ENCODE measurements around the gene LPO.

The LPO gene

GRCh38 chr17:58247511-58248363, 9.4 kb downstream of the LPO start:
- TF ChIP-seq REST (IDR thresholded peaks at IDR 0.05; ENCODE audit: insufficient read depth in 1 of 2, low read depth in 2 of 2, low read length in 2 of 2) (no peak), FOXP2 (optimal IDR thresholded peaks at IDR 0.05; ENCODE audit: borderline replicate concordance, extremely low read depth, extremely low read length, insufficient read depth) (no peak), SIN3A (IDR thresholded peaks at IDR 0.05; ENCODE audit: borderline replicate concordance, insufficient read depth, low read length) (no peak), POLR2AphosphoS5 (IDR thresholded peaks at IDR 0.05; ENCODE audit: low read depth, low read length) (no peak), TAF1 (IDR thresholded peaks at IDR 0.05; ENCODE audit: borderline replicate concordance, insufficient read depth, low read length) (no peak)

DNA sequence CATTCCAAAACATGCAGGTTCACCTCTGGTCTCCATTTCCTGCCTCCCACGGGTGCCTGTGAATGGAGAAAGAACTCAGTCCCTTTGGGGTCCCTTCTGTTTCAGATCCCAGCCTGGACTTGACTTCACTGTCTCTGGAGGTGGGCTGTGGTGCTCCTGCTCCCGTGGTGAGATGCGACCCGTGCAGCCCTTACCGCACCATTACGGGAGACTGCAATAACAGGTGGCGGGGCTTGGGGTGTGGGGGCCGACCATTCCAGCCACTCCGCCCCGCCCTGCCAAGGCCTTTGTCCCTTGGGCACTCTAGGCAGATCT, 10.5 kb downstream of the LPO start:
- TF ChIP-seq TAF1 (IDR thresholded peaks at IDR 0.05; ENCODE audit: borderline replicate concordance, insufficient read depth, low read length): no peak
- TF ChIP-seq SIN3A (IDR thresholded peaks at IDR 0.05; ENCODE audit: borderline replicate concordance, insufficient read depth, low read length): no peak
- TF ChIP-seq REST (IDR thresholded peaks at IDR 0.05; ENCODE audit: insufficient read depth in 1 of 2, low read depth in 2 of 2, low read length in 2 of 2): no peak
- no peak for TF ChIP-seq FOXP2 (optimal IDR thresholded peaks at IDR 0.05; ENCODE audit: borderline replicate concordance, extremely low read depth, extremely low read length, insufficient read depth)

DNA sequence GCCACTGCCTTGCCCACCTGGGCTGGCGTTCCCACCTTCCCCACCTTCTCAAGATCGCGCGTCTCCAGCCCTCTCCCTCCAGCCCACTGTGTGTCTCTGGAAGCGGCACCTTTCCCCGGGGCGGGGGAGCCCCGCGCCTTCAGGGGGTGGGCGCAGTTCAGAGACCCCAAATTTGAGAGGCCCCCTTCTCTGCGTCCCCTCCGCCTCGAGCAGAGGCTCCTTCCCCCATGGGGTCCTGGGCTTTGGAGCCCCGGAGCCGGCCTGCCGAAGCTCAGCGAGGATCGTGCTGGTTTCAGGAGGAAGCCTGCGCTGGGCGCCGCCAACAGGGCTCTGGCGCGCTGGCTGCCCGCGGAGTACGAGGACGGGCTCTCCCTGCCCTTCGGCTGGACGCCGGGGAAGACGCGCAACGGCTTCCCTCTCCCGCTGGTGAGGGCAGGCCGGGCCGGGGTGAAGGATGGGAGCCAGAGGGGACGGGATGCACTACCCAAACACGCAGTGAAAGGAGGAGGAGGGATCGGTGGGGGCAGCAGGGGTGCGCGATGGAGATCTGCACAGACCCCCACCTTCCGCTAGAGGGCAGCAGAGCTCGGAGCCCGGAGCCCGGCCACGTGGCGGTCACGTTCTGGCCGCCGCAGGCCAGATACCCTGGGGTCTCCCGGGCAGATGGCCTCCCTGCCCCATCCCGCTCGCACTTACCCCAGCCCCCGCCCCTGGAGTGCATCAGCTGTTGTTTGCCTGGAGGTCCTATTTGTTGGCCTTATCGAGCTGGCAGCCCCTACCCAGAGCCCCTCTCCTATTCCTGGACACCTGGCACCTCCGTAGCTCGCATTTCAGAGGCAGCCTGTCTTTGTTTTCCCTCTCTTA, 11.1 kb downstream of the LPO start:
- TF ChIP-seq FOXP2 (optimal IDR thresholded peaks at IDR 0.05; ENCODE audit: borderline replicate concordance, extremely low read depth, extremely low read length, insufficient read depth): no peak
- no peak for TF ChIP-seq TAF1 (IDR thresholded peaks at IDR 0.05; ENCODE audit: borderline replicate concordance, insufficient read depth, low read length)
- TF ChIP-seq REST (IDR thresholded peaks at IDR 0.05; ENCODE audit: insufficient read depth in 1 of 2, low read depth in 2 of 2, low read length in 2 of 2): no peak
- no peak for TF ChIP-seq POLR2AphosphoS5 (IDR thresholded peaks at IDR 0.05; ENCODE audit: low read depth, low read length)
- no peak for TF ChIP-seq SIN3A (IDR thresholded peaks at IDR 0.05; ENCODE audit: borderline replicate concordance, insufficient read depth, low read length)

GRCh38 chr17:58250344-58251011, 12.1 kb downstream of the LPO start:
- TF ChIP-seq SIN3A (IDR thresholded peaks at IDR 0.05; ENCODE audit: borderline replicate concordance, insufficient read depth, low read length) (no peak), FOXP2 (optimal IDR thresholded peaks at IDR 0.05; ENCODE audit: borderline replicate concordance, extremely low read depth, extremely low read length, insufficient read depth) (no peak), POLR2AphosphoS5 (IDR thresholded peaks at IDR 0.05; ENCODE audit: low read depth, low read length) (no peak), TAF1 (IDR thresholded peaks at IDR 0.05; ENCODE audit: borderline replicate concordance, insufficient read depth, low read length) (no peak), REST (IDR thresholded peaks at IDR 0.05; ENCODE audit: insufficient read depth in 1 of 2, low read depth in 2 of 2, low read length in 2 of 2) (no peak)

All from PFSK-1 (cell line).